WERI-Rb-1 (cell line): ENCODE measurements around the gene ITM2C.

Experiments
- DNase-seq: peaks from one replicate; pipeline ENCODE4 v3.0.0-alpha.2; 2020
- H3K27ac ChIP-seq: fragments of 250-450 bp; sonication (Bioruptor Pico); 2 replicates; pipeline ENCODE4 v1.5.1; 2020; ENCODE audit warnings: mild to moderate bottlenecking, moderate library complexity
- H3K27me3 ChIP-seq: fragments of 250-450 bp; sonication (Bioruptor Pico); 2 replicates; pipeline ENCODE4 v1.5.1; 2021; ENCODE audit warnings: mild to moderate bottlenecking, low read depth, moderate library complexity; ENCODE audit not compliant: insufficient read depth, severe bottlenecking
- H3K36me3 ChIP-seq: fragments of 250-450 bp; sonication (Bioruptor Pico); 2 replicates; pipeline ENCODE4 v1.5.1; 2020; ENCODE audit warnings: mild to moderate bottlenecking, moderate library complexity
- H3K4me3 ChIP-seq: 2 replicates; pipeline ENCODE4 v1.5.1; 2011; ENCODE audit warnings: low read depth, mild to moderate bottlenecking, control low read depth, low read length
- H3K9me3 ChIP-seq: fragments of 250-450 bp; sonication (Bioruptor Pico); 2 replicates; pipeline ENCODE4 v1.5.1; 2021; ENCODE audit warnings: mild to moderate bottlenecking, moderate library complexity; ENCODE audit not compliant: severe bottlenecking
- TF ChIP-seq, protein P1 (sequence below): IDR thresholded peaks from 2 replicates; pipeline ENCODE4 v1.5.1; 2011; ENCODE audit warnings: low read depth, mild to moderate bottlenecking, control low read depth, inconsistent platforms, low read length

Gene ITM2C, protein sequence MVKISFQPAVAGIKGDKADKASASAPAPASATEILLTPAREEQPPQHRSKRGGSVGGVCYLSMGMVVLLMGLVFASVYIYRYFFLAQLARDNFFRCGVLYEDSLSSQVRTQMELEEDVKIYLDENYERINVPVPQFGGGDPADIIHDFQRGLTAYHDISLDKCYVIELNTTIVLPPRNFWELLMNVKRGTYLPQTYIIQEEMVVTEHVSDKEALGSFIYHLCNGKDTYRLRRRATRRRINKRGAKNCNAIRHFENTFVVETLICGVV

DNA sequence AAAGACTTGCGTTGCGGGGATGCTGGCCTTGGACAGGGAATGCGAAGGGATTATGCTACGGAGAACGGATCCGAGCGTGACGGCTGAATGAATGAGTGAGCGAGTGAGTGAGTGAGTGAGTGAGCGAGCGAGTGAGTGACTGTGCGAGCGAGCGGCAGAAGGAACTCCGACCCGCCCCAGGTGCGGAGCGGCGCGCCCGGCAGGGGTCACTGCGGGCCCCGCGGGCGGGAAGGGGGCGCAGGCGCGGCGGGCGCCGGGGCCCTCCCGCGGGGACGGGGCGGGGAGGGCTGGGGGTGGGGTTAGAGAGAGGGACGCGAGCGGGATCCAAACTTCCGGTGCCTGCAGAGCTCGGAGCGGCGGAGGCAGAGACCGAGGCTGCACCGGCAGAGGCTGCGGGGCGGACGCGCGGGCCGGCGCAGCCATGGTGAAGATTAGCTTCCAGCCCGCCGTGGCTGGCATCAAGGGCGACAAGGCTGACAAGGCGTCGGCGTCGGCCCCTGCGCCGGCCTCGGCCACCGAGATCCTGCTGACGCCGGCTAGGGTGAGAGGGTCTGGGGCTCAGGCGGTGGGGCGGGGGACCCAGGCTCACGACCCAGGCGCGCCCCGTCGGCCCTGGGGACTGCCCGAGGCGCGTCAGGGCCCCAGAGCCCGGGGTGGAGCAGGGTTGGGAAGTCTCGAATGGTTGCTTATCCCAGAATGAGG, at the start of gene ITM2C:
Gene ITM2C (plus strand): TSS at position 338 of the 702 bp plus-strand sequence. CDS start 84 bp downstream, at position 422.
- H3K27ac ChIP-seq: peak within 1 kb of the TSS; percentile 88
- DNase-seq: peak; percentile 84
- peak within 1 kb of the TSS; percentile 83 for H3K4me3 ChIP-seq
- TF ChIP-seq, protein P1, sequence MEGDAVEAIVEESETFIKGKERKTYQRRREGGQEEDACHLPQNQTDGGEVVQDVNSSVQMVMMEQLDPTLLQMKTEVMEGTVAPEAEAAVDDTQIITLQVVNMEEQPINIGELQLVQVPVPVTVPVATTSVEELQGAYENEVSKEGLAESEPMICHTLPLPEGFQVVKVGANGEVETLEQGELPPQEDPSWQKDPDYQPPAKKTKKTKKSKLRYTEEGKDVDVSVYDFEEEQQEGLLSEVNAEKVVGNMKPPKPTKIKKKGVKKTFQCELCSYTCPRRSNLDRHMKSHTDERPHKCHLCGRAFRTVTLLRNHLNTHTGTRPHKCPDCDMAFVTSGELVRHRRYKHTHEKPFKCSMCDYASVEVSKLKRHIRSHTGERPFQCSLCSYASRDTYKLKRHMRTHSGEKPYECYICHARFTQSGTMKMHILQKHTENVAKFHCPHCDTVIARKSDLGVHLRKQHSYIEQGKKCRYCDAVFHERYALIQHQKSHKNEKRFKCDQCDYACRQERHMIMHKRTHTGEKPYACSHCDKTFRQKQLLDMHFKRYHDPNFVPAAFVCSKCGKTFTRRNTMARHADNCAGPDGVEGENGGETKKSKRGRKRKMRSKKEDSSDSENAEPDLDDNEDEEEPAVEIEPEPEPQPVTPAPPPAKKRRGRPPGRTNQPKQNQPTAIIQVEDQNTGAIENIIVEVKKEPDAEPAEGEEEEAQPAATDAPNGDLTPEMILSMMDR: peak; percentile 58
- no peaks in the 10 kb centered on the region for H3K9me3 ChIP-seq
- peaks cover 16% of the 10 kb centered on the region for H3K36me3 ChIP-seq
- no peaks in the 10 kb centered on the region for H3K27me3 ChIP-seq

DNA sequence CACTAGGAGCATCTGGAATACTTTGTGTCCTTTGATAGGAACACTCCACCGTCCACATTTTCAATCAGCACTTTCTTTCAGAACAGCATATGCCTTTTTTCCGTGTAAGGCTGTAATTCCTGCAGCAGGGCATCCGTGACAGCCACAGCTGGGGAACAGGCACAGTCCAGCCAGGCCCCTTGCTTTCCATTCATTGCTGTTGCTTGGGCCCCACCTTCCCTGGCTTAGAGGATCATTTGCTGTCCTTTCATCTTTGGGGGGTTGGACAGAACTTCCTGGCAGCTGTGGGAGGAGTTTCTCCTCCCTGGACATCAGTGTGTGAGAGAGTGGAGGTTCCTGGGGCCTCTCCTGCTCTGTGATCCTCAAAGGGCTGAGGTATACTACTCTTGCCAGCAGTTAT, 49.7 kb upstream of the ITM2C start:
- Histone ChIP-seq H3K4me3 (no peak overlapping the region), H3K36me3 (peaks cover 49% of the 10 kb centered on the region), H3K9me3 (no peaks in the 10 kb centered on the region), H3K27ac (no peak overlapping the region), H3K27me3 (no peaks in the 10 kb centered on the region)
- DNase-seq: no peak
- TF ChIP-seq, protein P1: no peak

DNA sequence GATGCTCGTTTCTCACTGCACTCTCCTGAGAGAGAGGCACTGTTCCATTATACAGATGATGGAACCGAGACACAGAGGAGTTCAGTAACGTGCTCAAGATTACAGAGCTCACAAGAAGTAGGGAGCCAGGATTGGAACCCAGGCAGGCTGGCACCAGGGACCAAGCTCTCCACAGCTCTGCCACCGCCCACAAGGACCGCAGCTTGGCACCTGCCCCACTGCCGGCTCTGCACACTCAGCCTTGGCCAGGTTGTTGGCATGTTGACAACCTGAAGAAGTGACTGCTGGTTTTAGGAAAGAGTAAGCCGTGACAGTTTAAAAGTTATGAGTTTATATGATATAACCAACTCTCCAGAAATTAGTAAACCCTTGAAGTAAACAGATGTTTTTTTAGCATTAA, 48.0 kb upstream of the ITM2C start:
- Histone ChIP-seq H3K36me3 (peaks cover 36% of the 10 kb centered on the region), H3K27me3 (no peaks in the 10 kb centered on the region), H3K9me3 (no peaks in the 10 kb centered on the region), H3K27ac (no peak overlapping the region), H3K4me3 (no peak overlapping the region)
- TF ChIP-seq, protein P1: no peak
- DNase-seq: no peak

DNA sequence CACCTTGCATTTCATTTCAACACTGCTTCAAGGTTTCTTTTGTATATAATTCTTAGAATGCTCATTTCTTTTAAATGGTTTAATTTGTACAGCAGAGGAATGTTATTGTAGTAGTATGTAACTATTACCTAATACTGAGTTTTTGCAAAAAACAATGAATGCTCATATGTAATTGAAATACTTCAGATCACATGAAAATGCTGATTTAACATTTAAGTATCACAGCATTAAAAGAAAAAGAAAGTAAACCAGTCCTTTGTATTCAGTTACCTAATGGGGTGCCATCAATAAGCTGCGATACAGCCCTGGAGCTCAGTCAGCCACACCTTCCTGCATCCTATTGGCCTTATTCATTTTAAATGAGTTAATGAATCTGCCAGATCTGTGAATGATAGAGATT, 45.3 kb upstream of the ITM2C start:
- no peak for DNase-seq
- H3K27ac ChIP-seq: no peak overlapping the region
- no peaks in the 10 kb centered on the region for H3K9me3 ChIP-seq
- H3K4me3 ChIP-seq: no peak overlapping the region
- TF ChIP-seq, protein P1: no peak
- H3K36me3 ChIP-seq: peaks cover 28% of the 10 kb centered on the region
- H3K27me3 ChIP-seq: no peaks in the 10 kb centered on the region

DNA sequence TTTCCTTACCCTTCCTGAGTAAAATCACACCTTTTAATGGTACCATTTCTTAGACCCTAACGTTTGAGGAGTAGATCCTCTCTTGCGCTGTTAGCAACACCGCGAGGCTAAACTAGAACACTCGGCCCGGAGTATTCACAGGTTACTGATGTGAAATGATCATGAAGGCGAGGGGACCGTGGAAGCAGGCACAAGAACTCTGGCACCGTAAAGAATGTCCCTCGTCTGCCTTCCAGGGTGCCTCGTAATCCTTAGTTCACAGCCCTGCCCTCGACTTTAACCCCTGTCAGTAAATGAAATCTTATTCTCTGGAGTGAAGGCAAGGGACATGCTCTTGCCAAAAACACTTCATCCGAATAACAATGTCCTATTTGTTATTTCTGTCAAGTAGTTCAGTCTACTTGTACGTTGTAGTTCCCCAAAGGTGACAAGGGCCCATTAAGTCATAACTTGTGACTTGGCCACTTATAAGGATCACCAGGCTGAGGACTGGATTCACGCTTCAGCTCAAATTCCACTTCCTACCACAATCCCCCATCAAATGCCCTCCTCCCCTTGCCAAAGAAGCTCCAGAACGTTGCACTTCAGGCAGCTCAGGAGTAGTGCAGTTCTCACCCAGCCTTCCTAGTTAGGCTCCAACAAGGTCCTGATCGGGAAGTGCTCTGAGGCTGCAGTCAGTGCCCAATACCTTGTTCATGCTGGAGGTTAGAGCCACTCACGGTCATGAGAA, 43.3 kb upstream of the ITM2C start:
- Histone ChIP-seq H3K27ac (no peak overlapping the region), H3K36me3 (peaks cover 20% of the 10 kb centered on the region), H3K4me3 (no peak overlapping the region), H3K9me3 (no peaks in the 10 kb centered on the region), H3K27me3 (no peaks in the 10 kb centered on the region)
- TF ChIP-seq, protein P1: no peak
- DNase-seq: no peak
